Endothelial cell of umbilical vein (primary cell): ENCODE results near the gene PRM3. TPM values are rescaled to one million over a fixed set of nuclear protein-coding genes. Genes with fewer than 3 reads are reported as not detected.

ENCODE experiments used
- BruUV-seq: library from RNA; stranded (reverse); fragments of 400-500 nt; replicated peaks from 2 replicates; lab custom pipeline; 2021; lab: Mats Ljungman, UMichigan
- CTCF ChIA-PET: fragments of 300-600, 350-600 bp; sonication (Branson Sonifier 250); formaldehyde crosslinking; loops from one replicate; lab custom pipeline; 2021; ENCODE audit warnings: antibody characterized with exemption, inconsistent platforms; lab: Charles Lee
- POLR2A ChIA-PET: fragments of 300-600, 350-600 bp; sonication (Branson Sonifier 250); formaldehyde crosslinking; loops from one replicate; lab custom pipeline; 2021; ENCODE audit warnings: antibody characterized with exemption, inconsistent platforms; lab: Charles Lee
- DNase-seq: peaks from one replicate; pipeline ENCODE4 v3.0.0-alpha.2; 2011; ENCODE audit warnings: low read depth, low spot score
- FAIRE-seq: peaks from 2 replicates; lab custom pipeline; 2011; peaks lifted over from hg19 to GRCh38; lab: Jason Lieb, UNC
- H2AFZ ChIP-seq: 2 replicates; pipeline ENCODE4 v1.6.0; 2012; ENCODE audit warnings: low read depth, low read length, control low read depth, inconsistent platforms
- H3K27ac ChIP-seq: 2 replicates; pipeline ENCODE4 v1.5.1; 2011; ENCODE audit warnings: low read depth, mild to moderate bottlenecking, control low read depth, low read length, moderate library complexity; ENCODE audit not compliant: insufficient read depth
- H3K27me3 ChIP-seq, 2 experiments: 2 replicates each; pipeline versions ENCODE4 v1.6.0 to v1.6.1; 2011; ENCODE audit warnings: low read length in 2 of 2, mixed read lengths in 1 of 2; ENCODE audit not compliant: control insufficient read depth in 2 of 2, insufficient read depth in 2 of 2
- H3K36me3 ChIP-seq, 2 experiments: 2 replicates in 1 of 2; 3 replicates in 1 of 2; pipeline ENCODE4 v1.5.1; 2011; ENCODE audit warnings: low read length in 2 of 2, mild to moderate bottlenecking in 1 of 2, moderate library complexity in 1 of 2; ENCODE audit not compliant: control insufficient read depth in 2 of 2, insufficient read depth in 2 of 2; ENCODE audit errors: extremely low read depth in 1 of 2
- H3K4me1 ChIP-seq: 3 replicates; pipeline ENCODE4 v1.5.1; 2011; ENCODE audit warnings: mild to moderate bottlenecking, low read length; ENCODE audit not compliant: control insufficient read depth, insufficient read depth; ENCODE audit errors: extremely low read depth
- H3K4me2 ChIP-seq: 2 replicates; pipeline ENCODE4 v1.6.1; 2011; ENCODE audit warnings: low read length, control low read depth, mixed read lengths; ENCODE audit not compliant: insufficient read depth
- H3K4me3 ChIP-seq, 3 experiments: fragments of 200-600 bp in 1 of 3; sonication (generic), shearing (Covaris generic) in 1 of 3; replicated peaks in 1 of 3; 2 replicates each; pipeline ENCODE4 v1.5.1; 2011 to 2016; ENCODE audit warnings: control low read depth in 3 of 3, low read length in 3 of 3, mild to moderate bottlenecking in 2 of 3, inconsistent platforms in 1 of 3, low read depth in 1 of 3, moderate library complexity in 1 of 3; ENCODE audit not compliant: insufficient read depth in 1 of 3
- H3K79me2 ChIP-seq: 2 replicates; pipeline ENCODE4 v1.6.0; 2012; ENCODE audit warnings: low read length, inconsistent platforms; ENCODE audit not compliant: control insufficient read depth, insufficient read depth
- H3K9ac ChIP-seq: replicated peaks from 2 replicates; pipeline ENCODE3; 2011; ENCODE audit warnings: low read length, control low read depth; ENCODE audit not compliant: insufficient read depth; ENCODE audit errors: extremely low read depth
- H3K9me1 ChIP-seq: replicated peaks from 3 replicates; pipeline ENCODE4 v1.6.0; 2011; ENCODE audit warnings: mild to moderate bottlenecking, low read length; ENCODE audit not compliant: control insufficient read depth, insufficient read depth; ENCODE audit errors: extremely low read depth
- H3K9me3 ChIP-seq: replicated peaks from 2 replicates; pipeline ENCODE4 v1.5.1; 2012; ENCODE audit warnings: low read length, inconsistent platforms; ENCODE audit not compliant: control insufficient read depth, insufficient read depth
- H4K20me1 ChIP-seq: replicated peaks from 2 replicates; pipeline ENCODE3; 2011; ENCODE audit warnings: mild to moderate bottlenecking, low read length; ENCODE audit not compliant: control insufficient read depth, insufficient read depth; ENCODE audit errors: extremely low read depth
- CTCF ChIP-seq, 2 donors: IDR thresholded peaks; 1 replicate in 1 of 2; 2 replicates in 1 of 2; pipeline ENCODE4 v1.5.1; 2011; ENCODE audit warnings: low read length in 2 of 2, mild to moderate bottlenecking in 2 of 2, moderate library complexity in 2 of 2, control low read depth in 1 of 2, inconsistent platforms in 1 of 2, low read depth in 1 of 2; ENCODE audit not compliant: insufficient read depth in 1 of 2; ENCODE audit errors: extremely low read depth in 1 of 2
- EZH2 ChIP-seq: IDR thresholded peaks from 2 replicates; pipeline ENCODE4 v1.6.1; 2012; ENCODE audit warnings: borderline replicate concordance, low read depth, mild to moderate bottlenecking, moderate library complexity, low read length, inconsistent platforms; ENCODE audit not compliant: severe bottlenecking
- FOS ChIP-seq: IDR thresholded peaks from 2 replicates; pipeline ENCODE4 v1.6.1; 2011; ENCODE audit warnings: mild to moderate bottlenecking, low read length, moderate library complexity, borderline replicate concordance; ENCODE audit not compliant: insufficient read depth
- GATA2 ChIP-seq: IDR thresholded peaks from 2 replicates; pipeline ENCODE4 v1.7.0; 2011; ENCODE audit warnings: low read depth, mild to moderate bottlenecking, moderate library complexity, mixed read lengths, low read length; ENCODE audit not compliant: insufficient read length, insufficient read depth
- JUN ChIP-seq: IDR thresholded peaks from 2 replicates; pipeline ENCODE4 v1.6.1; 2011; ENCODE audit warnings: borderline replicate concordance, low read depth; ENCODE audit not compliant: insufficient read length, insufficient read depth
- MAX ChIP-seq: IDR thresholded peaks from 2 replicates; pipeline ENCODE4 v1.6.1; 2011; ENCODE audit not compliant: insufficient read depth, insufficient read length
- MYC ChIP-seq: IDR thresholded peaks from one replicate; pipeline ENCODE4 v1.6.1; 2011; ENCODE audit warnings: mild to moderate bottlenecking, low read depth, low read length
- POLR2A ChIP-seq: IDR thresholded peaks from 2 replicates; pipeline ENCODE4 v1.6.1; 2012; ENCODE audit warnings: low read depth, mild to moderate bottlenecking, control low read depth, low read length
- POLR2AphosphoS5 ChIP-seq: IDR thresholded peaks from 2 replicates; pipeline ENCODE4 v1.6.1; 2012; ENCODE audit warnings: low read depth, mild to moderate bottlenecking, control low read depth, low read length, moderate library complexity; ENCODE audit not compliant: insufficient read depth
- dilution Hi-C: fragments of 300-500 bp; cut with MboI; formaldehyde crosslinking; loops from one replicate; pipeline ENCODE4 v1.15.0; 2019; ENCODE audit warnings: low sequenced_read_pairs; ENCODE audit not compliant: extremely low pct_ligation_motif_present
- intact Hi-C: fragments of 100-400 bp; cut with micrococcal nuclease; formaldehyde crosslinking; loops from one replicate; pipeline ENCODE4 v1.10.0; 2022
- polyA plus RNA-seq, 4 experiments: library from polyadenylated mRNA; depleted of rRNA in 3 of 4; stranded (reverse) in 3 of 4; unstranded in 1 of 4; fragments of >200 nt; gene quantifications; 2 replicates each; pipeline versions ENCODE4 v1.2.1 to v1.2.3, GENCODE V29; 2011 to 2012; ENCODE audit warnings: missing spikeins in 1 of 4
- total RNA-seq: library from RNA; stranded (reverse); gene quantifications from 2 replicates; pipeline ENCODE4 v1.2.3, GENCODE V29; 2021

Gene PRM3
- total and polyA plus RNA-seq, 2 donors (not counting 3 experiments of a cell fraction or from before 2014, with no cell fraction given): not detected

GRCh38 chr16:11252482-11252931 is 20.9 kb downstream of the PRM3 start:
- no peak overlapping the region for H3K4me3 ChIP-seq

More at GRCh38 chr16:11252482-11252931, 20.9 kb downstream of the PRM3 start:
- Histone ChIP-seq H3K9ac (no peak overlapping the region), H3K27ac (no peak overlapping the region), H3K36me3 (no peaks in the 10 kb centered on the region), H3K4me2 (no peak overlapping the region), H3K27me3 (peaks cover 0 to 1% of the 10 kb centered on the region in 2 experiments), H3K9me3 (no peaks in the 10 kb centered on the region), H3K79me2 (no peaks in the 10 kb centered on the region), H3K9me1 (no peaks in the 10 kb centered on the region), H3K4me1 (peaks cover 10% of the 10 kb centered on the region), H4K20me1 (no peaks in the 10 kb centered on the region), H2AFZ (no peak overlapping the region)
- POLR2A ChIA-PET: no interaction called here
- CTCF ChIA-PET: interaction anchor here (1.0 to 1.2 kb wide), 3 partner anchors 34 to 289 kb away, joined by 3 to 4 read pairs (median 3); no protein-coding TSS in a partner anchor
- dilution Hi-C loops (no loop called here), intact Hi-C loops (loop anchor here (10.0 kb wide), 1 partner anchor 62 kb away; no protein-coding TSS in a partner anchor)
- TF ChIP-seq EZH2: no peak
- TF ChIP-seq POLR2A: no peak
- no peak for TF ChIP-seq GATA2
- TF ChIP-seq MYC: no peak
- no peak for TF ChIP-seq FOS
- TF ChIP-seq MAX: no peak
- TF ChIP-seq POLR2AphosphoS5: no peak
- TF ChIP-seq JUN: no peak
- no peak for TF ChIP-seq CTCF (IDR thresholded peaks at IDR 0.05; ENCODE audit: extremely low read depth in 1 of 2, insufficient read depth in 1 of 2, low read depth in 1 of 2, low read length in 2 of 2)
- BruUV-seq: no TSS peak
- FAIRE-seq (no peak), DNase-seq (no peak)
